Thyroid gland (tissue), 4 donors: ENCODE data around the gene RPL3.

Source experiments
- CTCF ChIP-seq, 6 experiments: fragments of 200-600 bp in 3 of 6; fragments of 450-650 bp in 3 of 6; sonication (generic) in 3 of 6; IDR thresholded peaks; one replicate each; pipeline ENCODE4 v1.5.1; 2016 to 2019; ENCODE audit warnings: antibody characterized with exemption in 6 of 6, mild to moderate bottlenecking in 2 of 6, inconsistent platforms in 1 of 6, moderate library complexity in 1 of 6
- POLR2A ChIP-seq, 2 donors: fragments of 450-650 bp; IDR thresholded peaks; one replicate each; pipeline ENCODE4 v1.6.1; 2017; ENCODE audit warnings: antibody characterized with exemption in 2 of 2, mild to moderate bottlenecking in 2 of 2, moderate library complexity in 1 of 2

GRCh38 chr22:39284142-39284980 lies 35.1 kb downstream of the RPL3 start:
- TF ChIP-seq CTCF (IDR thresholded peaks at IDR 0.05) (no peak), POLR2A (IDR thresholded peaks at IDR 0.05) (no peak)
